KMS-11 (cell line): ENCODE results near the gene ULBP3.

Source experiments
- H2AFZ ChIP-seq: fragments of 200-600 bp; sonication (generic); 2 replicates; pipeline ENCODE4 v1.6.1; 2016; ENCODE audit warnings: antibody characterized with exemption, mixed run types, low read depth
- H3K27ac ChIP-seq: fragments of 200-600 bp; sonication (generic); 2 replicates; pipeline ENCODE4 v1.6.1; 2016; ENCODE audit warnings: mild to moderate bottlenecking, mixed run types
- H3K27me3 ChIP-seq: fragments of 200-600 bp; sonication (generic); 2 replicates; pipeline ENCODE4 v1.6.1; 2017; ENCODE audit warnings: mild to moderate bottlenecking, low read depth, mixed run types, moderate library complexity; ENCODE audit not compliant: insufficient read depth
- H3K36me3 ChIP-seq: fragments of 200-600 bp; sonication (generic); 2 replicates; pipeline ENCODE4 v1.6.1; 2017; ENCODE audit warnings: mild to moderate bottlenecking, mixed run types; ENCODE audit not compliant: insufficient read depth
- H3K4me1 ChIP-seq: fragments of 200-600 bp; sonication (generic); 2 replicates; pipeline ENCODE4 v1.6.1; 2016; ENCODE audit warnings: mild to moderate bottlenecking, low read depth, mixed run types; ENCODE audit not compliant: poor library complexity, severe bottlenecking
- H3K4me2 ChIP-seq: fragments of 200-600 bp; sonication (generic); 2 replicates; pipeline ENCODE4 v1.7.0; 2016; ENCODE audit warnings: mild to moderate bottlenecking, mixed run types
- H3K4me3 ChIP-seq: fragments of 200-600 bp; sonication (generic); IDR thresholded peaks from 2 replicates; pipeline ENCODE4 v1.6.1; 2017; ENCODE audit warnings: low read depth, low read length, mixed read lengths; ENCODE audit not compliant: insufficient read depth
- H3K79me2 ChIP-seq: fragments of 200-600 bp; sonication (generic); 2 replicates; pipeline ENCODE4 v1.6.1; 2016; ENCODE audit warnings: low read depth, mixed run types; ENCODE audit not compliant: insufficient read depth
- H3K9ac ChIP-seq: fragments of 200-600 bp; sonication (generic); 2 replicates; pipeline ENCODE4 v1.6.1; 2016; ENCODE audit warnings: mild to moderate bottlenecking, mixed run types
- H4K20me1 ChIP-seq: fragments of 200-600 bp; sonication (generic); 2 replicates; pipeline ENCODE4 v1.6.1; 2016; ENCODE audit warnings: mild to moderate bottlenecking, mixed run types; ENCODE audit not compliant: insufficient read depth
- TF ChIP-seq, protein P1 (sequence below): fragments of 200-600 bp; sonication (generic); conservative IDR thresholded peaks from 2 replicates; pipeline ENCODE4 v1.6.1; 2017; ENCODE audit warnings: low read depth, mild to moderate bottlenecking, antibody characterized with exemption, low read length, moderate library complexity, mixed read lengths

The ULBP3 gene

DNA sequence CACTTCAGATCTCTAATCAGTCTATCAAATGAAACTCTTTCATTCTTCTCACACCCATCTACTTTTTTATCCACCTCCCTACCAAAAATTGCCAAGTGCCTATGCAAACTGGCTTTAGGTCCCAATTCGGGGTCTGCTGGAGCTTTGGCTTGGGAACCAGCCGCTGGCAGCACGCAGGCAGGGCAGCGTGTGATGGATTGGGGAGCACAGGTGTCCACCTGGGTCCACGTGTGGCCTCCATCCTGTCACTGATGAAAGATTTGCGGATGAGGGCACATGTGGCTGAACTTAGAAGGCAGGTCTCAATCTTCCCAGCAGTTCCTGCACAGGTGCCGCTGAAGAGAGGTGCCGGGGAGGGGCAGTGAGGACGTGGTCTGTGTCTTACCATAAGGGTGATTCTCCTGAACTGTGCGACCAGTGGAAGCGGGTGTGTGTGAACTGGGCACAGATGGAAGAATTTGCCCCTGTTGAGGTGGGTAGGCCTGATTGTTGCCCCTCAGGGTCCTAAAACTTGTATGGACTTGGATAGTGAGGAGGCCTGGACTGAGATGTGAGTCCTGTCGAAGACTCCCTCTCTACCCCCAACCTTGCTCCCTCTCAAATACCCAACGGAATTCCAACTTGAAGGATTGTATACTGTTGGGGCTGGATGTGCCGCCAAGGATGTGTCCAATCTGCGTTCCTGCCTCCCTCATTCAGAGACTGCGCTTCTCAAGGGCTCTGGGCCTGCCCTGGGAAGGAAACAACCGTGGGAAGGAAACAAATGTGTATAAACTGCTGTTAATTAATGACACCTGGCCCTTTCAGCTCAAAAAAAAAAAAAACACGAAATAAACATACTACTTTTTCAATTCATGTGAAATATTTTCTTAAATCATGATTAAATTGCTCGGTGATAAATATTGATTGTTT lies 25.2 kb downstream of the ULBP3 start:
- no peaks in the 10 kb centered on the region for H3K27me3 ChIP-seq
- TF ChIP-seq, protein P1, sequence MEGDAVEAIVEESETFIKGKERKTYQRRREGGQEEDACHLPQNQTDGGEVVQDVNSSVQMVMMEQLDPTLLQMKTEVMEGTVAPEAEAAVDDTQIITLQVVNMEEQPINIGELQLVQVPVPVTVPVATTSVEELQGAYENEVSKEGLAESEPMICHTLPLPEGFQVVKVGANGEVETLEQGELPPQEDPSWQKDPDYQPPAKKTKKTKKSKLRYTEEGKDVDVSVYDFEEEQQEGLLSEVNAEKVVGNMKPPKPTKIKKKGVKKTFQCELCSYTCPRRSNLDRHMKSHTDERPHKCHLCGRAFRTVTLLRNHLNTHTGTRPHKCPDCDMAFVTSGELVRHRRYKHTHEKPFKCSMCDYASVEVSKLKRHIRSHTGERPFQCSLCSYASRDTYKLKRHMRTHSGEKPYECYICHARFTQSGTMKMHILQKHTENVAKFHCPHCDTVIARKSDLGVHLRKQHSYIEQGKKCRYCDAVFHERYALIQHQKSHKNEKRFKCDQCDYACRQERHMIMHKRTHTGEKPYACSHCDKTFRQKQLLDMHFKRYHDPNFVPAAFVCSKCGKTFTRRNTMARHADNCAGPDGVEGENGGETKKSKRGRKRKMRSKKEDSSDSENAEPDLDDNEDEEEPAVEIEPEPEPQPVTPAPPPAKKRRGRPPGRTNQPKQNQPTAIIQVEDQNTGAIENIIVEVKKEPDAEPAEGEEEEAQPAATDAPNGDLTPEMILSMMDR = no peak
- H3K27ac ChIP-seq = no peak overlapping the region
- H3K4me3 ChIP-seq = no peak overlapping the region
- H3K36me3 ChIP-seq = no peaks in the 10 kb centered on the region
- H3K79me2 ChIP-seq = no peaks in the 10 kb centered on the region
- no peak overlapping the region for H2AFZ ChIP-seq
- no peak overlapping the region for H3K9ac ChIP-seq
- H3K4me2 ChIP-seq = no peak overlapping the region
- H4K20me1 ChIP-seq = no peaks in the 10 kb centered on the region
- no peaks in the 10 kb centered on the region for H3K4me1 ChIP-seq

DNA sequence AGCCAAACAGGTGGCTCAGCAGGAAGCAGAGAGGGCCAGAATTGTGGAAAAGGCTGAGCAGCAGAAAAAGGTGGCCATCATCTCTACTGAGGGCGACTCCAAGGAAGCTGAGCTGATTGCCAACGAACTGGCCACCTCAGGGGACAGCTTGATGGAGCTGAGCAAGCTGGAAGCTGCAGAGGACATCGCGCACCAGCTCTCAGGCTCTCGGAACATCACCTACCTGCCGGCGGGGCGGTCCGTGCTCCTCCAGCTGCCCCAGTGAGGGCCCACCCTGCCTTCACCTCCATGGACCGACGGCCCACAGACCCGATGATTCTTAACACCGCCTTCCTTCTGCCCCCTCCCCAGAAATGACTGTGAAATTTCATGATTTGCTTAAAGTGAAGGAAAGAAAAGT lies 25.8 kb downstream of the ULBP3 start:
- Histone ChIP-seq H3K4me3 (no peak overlapping the region), H3K9ac (no peak overlapping the region), H3K79me2 (no peaks in the 10 kb centered on the region), H3K4me1 (no peaks in the 10 kb centered on the region), H4K20me1 (no peaks in the 10 kb centered on the region), H3K27me3 (no peaks in the 10 kb centered on the region), H3K27ac (no peak overlapping the region), H2AFZ (no peak overlapping the region), H3K4me2 (no peak overlapping the region), H3K36me3 (no peaks in the 10 kb centered on the region)
- TF ChIP-seq, protein P1 = no peak

DNA sequence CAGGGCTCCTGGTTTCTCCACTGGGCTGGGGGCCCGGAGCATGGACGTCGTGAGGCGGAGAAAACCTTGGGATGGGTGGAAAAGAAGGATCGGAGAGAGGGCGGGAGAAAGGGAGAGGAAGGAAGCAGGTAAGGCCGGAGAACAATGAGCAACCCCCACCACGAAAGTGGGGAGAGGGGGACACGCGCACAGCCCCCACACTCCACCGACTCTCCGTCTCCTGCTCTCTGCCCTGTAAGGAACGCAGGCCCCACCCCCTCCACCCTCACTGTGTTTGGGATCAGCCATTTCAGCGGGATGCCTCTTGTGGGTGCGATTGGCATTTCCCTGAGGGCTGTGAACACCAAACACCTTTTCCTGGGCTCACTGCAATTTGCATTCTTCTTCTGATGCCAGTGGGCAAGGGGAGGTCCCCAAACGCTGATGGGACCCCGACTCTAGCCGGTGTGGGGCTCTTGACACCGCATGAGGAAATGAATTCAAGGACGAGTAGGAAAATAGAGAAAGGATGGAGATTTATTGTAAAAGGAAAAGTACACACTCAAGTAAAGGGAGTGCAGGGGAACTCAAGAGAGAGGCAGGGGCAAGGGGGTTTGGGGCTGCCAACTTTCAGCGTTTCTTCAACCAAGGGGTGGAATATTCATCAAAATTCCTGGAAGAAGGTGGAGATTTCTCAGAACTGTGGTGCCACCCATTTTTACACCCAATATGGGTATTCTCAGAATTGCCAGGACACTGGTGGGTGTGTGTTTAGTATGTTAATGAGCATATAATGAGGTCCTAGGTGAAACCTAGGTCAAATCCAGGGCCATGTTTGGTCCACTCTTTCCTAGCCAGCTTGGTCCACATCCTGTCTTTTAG lies 30.5 kb downstream of the ULBP3 start:
- no peaks in the 10 kb centered on the region for H3K4me1 ChIP-seq
- no peak overlapping the region for H3K4me2 ChIP-seq
- no peaks in the 10 kb centered on the region for H3K36me3 ChIP-seq
- H3K4me3 ChIP-seq = no peak overlapping the region
- no peaks in the 10 kb centered on the region for H4K20me1 ChIP-seq
- H3K79me2 ChIP-seq = no peaks in the 10 kb centered on the region
- TF ChIP-seq, protein P1 = no peak
- H2AFZ ChIP-seq = no peak overlapping the region
- no peak overlapping the region for H3K27ac ChIP-seq
- no peak overlapping the region for H3K9ac ChIP-seq
- no peaks in the 10 kb centered on the region for H3K27me3 ChIP-seq

DNA sequence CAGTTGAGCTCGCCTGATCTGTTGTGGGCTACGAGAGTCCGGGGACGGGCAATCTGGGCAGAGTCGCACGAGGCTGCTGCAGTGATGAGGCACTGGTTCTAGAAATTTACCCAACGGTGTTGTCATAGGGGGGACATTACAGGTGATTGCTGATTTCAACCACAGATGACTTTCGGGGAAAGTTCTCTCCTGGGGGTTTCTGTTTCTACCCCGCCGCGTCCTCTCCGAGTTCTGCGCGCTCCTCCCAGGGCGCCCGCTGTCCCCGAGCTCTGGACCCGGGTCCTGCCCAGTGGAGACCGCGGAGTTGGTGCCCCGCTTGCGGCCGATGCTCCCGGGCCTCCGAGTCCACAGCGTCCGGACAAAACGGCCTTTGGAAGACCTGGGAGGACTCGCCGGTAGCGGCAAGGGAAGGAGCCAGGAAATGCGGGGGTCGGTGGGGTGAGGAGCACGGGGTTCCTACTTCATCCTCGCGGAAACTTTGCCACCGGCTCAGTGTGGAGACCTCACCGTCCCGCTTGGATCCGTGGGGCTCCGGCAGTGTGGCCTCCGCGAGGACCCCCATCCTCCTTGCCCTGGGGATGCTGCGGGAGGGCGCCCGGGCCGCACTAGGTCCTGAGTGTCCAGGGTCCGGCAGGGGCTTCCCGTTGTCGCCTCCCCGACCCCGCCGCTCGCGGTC lies 31.3 kb downstream of the ULBP3 start:
- no peak overlapping the region for H3K4me2 ChIP-seq
- H3K27me3 ChIP-seq = no peaks in the 10 kb centered on the region
- H3K4me3 ChIP-seq = no peak overlapping the region
- no peaks in the 10 kb centered on the region for H3K79me2 ChIP-seq
- no peak overlapping the region for H2AFZ ChIP-seq
- no peak overlapping the region for H3K9ac ChIP-seq
- TF ChIP-seq, protein P1 = no peak
- H3K27ac ChIP-seq = no peak overlapping the region
- H4K20me1 ChIP-seq = no peaks in the 10 kb centered on the region
- H3K4me1 ChIP-seq = no peaks in the 10 kb centered on the region
- H3K36me3 ChIP-seq = no peaks in the 10 kb centered on the region
